Measurements from ENCODE around the gene SGMS1.
A peak's percentile ranks its signal among the peaks of the same experiment; 100 is the strongest.
"Not testable (repeated sequence)": the region's sequence is repeated elsewhere in the genome, so short reads cannot be mapped to it uniquely, and the experiment has no call there.

The SGMS1 gene

DNA sequence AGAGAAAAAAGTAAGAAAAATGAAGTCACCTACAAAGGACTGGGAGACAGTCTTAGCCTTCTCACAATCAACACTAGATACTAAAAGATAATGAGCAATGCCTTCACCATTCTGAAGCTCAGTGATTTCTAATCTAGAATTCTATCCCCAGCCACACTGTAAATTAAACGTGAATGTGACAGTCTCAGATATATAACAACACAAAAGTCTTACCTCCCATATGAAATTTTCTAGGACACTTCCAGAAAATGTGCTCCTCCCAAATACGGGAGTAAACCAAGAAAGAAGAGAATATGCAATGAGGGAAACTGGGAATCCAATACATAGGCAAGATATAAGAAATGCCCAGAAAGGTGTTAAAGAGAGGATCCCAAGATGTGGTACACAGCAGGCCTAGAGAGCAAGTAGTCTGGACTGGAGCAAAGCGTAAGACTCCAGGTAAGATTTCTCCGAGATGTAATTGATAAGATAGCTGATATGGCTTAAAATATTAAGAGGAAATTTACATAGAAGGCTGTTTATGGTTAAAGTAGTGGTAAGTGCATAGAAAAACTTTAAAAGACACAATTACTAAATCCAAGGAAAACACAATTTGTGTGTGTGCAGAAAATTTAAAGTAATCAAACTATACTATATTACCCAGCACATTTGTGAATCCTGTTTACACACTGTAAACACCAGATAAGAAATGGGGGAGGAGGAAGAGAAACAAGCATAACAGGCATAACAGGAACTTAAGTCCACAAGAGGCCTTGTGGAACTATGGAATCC is 44.1 kb downstream of the SGMS1 start:
- DNase-seq = no peak

DNA sequence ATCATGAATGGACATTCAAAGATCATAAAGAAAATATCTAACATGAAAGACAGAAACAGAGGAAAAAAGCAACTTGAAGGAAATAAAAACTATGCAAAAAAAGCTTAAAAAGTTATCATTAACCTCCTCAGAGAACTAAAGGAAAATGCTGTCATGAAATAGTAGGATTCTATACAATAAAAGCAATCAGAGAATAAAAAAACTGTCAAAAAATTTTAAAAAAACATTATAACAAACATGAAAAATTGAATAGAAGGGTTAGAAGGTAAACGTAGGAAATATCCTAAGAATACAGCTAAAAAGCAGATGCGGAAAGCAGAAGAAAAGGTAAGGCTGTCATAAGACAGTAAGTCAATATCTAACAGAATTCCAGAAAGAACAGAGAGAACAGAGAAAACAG is 44.8 kb downstream of the SGMS1 start:
- DNase-seq = no peak

DNA sequence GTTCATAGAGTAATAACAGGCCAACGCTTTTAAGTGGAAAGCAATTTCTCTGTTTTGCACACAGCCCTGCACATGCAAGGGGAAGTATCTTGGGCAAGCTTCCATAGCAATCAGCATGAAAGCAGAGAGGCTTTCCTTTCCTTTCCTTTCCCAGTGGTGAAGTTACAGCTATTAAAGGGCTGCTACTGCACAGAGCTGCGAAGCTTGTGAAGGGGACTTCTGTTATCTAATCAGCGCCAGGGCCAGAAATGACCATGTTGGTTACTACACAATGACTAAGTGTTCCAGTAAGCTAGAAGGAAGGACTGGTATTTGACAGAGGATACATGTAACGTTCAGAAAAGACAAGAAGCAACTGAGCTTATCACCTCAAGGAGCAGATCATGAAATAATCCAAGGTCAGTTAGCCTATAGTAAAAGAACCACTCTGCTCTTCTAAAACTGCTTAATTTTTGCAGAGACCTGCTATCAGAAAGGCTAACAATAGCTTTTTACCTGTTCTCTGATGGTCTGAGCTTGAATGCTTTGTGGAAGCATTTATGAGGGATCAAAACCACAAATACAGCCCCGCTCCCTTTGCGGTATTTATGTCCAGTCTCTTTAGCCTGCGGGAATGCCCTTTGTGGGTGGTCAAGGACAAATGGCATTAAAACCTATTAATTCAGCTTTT is 45.9 kb downstream of the SGMS1 start:
- DNase-seq = peak; percentile 60

DNA sequence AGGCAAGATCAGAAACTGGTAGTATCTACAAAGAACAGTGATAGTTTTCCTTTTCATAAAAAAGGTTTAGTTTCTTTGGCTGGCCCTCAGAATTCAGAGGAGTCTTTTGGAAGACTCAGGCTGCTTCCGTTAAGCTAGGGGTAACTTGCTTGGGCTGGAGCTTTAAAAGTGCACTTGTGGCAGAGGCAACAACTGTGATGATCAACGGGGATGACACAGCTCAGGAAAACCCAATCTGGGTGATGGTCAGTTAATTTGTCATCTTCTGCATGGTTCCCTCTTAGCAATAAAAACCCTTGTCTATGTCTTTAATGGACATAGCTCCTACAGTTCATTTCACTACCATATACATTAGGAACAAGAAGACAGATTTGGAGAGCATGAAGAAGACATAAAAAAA is 46.7 kb downstream of the SGMS1 start:
- no peak for DNase-seq

DNA sequence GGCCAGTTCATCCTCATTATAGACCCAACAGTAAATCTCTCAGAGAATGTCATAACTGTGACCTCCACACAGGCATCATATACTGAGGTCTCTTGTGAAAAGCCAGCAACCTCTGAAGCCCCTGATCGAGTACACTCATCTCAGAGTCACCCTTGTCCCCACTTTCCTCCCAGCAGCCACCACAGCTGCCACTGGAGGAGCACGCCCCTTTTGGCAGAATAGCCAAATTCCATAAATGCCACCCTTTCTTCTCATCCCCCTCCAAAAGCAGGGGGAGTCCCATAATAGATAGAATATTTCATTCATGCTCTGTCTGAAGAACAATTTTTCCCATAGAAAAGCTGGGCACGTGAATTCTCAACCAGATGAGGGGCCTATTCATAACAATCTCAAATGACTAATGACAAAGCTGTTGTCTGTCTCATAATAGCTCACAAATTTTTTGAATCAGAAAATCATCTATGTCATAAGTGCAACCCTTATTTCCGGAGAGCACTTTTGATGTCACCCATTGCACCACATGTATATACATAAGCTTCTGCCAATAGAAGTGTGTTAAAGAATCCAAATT is 47.4 kb downstream of the SGMS1 start:
- peak; percentile 88 for DNase-seq

DNA sequence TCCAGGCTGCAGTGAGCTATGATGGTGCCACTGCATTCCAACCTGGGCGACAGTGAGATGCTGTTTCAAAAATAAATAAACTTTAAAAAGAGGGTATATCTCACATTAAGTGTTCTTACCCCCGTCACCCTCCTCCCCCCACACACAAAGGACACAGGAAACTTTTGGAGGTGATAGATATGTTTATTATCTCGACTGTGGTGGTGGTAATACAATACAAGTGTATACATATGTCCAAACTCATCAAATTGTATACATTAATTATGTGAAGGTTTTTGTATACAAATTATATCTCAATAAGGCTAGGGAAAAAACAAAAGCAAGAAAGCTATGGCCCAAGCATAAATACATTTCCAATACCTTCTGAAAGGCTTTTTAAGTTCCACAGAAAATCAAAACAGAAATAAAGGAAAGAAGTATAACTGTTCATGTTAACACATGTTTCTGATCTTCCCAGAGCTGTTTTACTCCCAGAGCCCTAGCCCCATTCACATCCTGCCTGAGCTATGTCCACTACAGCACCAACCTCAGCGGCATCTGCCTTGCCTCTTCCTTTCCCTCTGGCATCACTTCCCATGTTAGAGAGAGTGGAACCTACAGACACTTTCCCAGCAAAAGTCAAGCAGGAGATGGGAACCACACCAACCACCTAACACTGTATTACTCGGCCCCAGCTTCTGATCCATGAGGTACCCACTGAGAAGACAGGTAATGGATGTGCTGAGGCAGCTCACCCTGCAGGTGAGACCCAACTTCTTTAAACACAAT is 48.1 kb downstream of the SGMS1 start:
- no peak for DNase-seq

DNA sequence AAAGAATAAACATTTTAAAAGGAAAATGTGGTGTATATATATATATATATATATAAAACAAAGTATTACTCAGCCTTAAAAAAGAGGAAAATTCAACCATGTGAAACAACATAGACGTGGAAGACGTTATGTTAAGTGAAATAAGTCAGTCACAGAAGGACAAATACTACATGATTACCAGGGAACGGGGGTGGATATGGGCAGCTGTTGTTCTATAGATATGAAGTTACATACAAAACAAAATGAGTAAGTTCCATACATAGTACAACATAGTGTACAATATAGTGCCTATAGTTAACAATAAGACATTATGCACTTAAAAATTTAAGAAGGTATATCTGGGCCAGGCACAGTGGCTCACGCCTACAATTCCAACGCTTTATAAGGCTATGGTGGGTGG is 48.8 kb downstream of the SGMS1 start:
- no peak for DNase-seq

DNA sequence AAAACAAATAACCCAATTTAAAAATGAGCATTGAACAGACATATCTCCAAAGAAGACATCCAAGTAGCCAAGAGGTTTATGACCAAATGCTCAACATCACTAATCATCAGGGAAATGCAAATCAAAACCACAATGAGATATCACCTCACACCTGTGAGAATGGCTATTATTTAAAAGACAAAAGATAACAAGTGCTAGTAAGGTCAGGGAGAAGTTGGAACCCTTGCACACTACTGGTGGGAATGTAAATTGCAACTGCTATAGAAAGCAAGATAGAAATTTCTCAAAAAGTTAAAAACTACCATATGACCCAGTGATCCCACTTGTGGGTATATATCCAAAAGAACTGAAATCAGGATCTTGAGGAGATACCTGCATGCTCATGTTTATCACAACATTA is 49.5 kb downstream of the SGMS1 start:
- DNase-seq = no peak

DNA sequence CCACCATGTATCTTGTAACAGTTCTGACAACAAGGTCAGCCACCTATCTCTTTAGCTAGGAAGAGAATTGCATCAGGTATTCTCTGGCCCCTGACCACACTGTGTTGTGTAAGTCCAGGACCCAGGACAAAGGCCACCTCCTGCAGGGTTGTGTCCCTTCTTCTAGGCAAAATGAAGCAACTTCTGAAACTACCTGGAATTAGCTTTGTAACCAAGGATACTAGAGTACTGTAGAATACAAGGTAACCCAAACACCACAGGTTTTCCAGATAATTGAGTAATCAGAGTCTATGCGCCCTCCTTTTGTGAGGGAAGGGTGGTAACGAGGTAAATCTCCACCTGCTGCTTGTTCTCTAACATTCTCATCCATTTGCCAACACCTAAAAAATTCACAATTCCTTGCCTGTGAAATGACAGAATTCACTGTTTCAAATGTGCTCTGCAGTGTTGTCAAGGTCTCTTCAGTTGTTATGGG is 51.7 kb downstream of the SGMS1 start:
- DNase-seq = no peak

DNA sequence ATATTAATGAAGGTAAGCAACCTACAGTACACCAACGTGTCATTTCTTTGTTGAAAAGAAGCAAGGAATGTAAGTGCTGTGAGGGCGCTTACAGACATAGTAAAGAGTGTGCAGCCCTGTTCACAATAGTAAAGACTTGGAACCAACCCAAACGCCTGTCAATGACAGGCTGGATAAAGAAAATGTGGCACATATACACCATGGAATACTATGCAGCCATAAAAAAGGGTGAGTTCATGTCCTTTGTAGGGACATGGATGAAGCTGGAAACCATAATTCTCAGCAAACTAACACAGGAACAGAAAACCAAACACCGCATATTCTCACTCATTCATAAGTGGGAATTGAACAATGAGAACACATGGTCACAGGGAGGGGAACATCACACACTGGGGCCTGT is 55.0 kb downstream of the SGMS1 start:
- not testable (repeated sequence) for DNase-seq

DNA sequence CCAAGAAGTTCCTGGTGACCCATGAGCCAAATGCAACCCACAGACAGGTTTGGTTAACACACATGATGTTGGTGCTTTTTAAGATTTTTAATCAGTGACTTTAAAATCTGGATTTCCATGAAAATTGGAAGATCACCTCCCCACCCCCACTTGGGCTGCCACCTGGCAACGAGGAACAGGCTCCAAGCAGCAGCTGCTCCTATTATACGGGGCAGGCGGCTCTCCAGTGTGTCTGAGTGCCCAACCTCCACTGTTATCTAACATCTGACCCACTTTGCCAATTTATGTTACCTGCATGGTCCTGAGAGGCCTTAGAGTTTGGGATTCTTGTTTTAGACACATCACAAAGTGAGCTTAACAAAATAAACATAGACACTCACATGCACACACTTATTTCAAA is 56.4 kb downstream of the SGMS1 start:
- DNase-seq = peak; percentile 31

DNA sequence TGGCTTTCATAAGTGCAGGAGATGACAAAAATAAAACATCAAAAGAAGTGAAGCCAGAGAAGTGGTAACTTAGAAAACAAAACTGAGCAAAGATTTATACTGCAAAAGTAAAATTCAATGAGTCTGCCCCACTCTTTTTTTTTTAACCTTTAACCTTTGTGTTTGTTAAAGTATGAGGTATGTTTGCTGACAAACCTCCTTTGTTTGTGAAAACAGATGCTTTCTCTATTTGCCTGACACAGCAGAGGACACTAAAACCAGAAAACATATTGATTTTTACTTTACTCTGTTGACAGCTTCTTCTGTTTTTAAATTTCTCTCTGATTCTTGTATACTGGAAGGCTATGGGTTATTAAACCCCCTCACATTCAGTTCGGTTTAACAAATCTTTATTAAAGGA is 57.6 kb downstream of the SGMS1 start:
- DNase-seq = no peak

DNA sequence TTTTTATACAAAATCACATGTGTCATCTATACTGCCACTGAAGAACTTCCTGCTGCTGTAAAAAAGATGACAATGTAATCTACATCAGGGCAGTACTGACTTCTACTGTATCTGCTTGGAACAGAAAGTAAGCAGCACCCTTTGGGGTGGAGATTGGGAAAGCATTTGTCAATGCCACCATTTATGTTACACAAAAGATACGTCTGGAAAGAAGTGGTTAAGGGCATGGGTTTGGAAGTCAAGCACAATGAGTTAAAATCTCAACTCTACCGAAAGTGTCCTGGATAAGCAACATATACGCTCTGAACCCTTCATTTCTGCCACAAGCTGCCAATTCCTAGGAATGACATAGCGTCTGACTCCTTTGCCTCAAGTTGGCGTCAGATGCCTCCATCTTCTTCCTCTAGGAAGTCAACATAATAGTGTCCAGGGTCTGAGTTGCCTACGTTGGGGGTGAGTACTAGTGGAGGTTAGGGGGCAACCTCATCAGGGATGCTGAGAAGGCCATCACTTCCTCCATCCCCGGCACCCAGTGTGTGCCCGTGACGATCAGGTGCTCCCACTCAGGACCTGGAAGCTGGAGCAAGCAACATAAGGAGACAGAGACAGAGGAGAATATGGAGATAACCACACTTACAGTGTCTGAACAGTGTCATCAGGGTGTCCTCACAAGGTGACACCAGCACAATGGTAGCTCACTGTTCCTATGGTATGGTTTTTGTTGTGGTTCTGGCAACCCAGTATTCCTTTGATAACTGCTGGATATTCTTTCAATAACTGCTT is 58.3 kb downstream of the SGMS1 start:
- DNase-seq = no peak

DNA sequence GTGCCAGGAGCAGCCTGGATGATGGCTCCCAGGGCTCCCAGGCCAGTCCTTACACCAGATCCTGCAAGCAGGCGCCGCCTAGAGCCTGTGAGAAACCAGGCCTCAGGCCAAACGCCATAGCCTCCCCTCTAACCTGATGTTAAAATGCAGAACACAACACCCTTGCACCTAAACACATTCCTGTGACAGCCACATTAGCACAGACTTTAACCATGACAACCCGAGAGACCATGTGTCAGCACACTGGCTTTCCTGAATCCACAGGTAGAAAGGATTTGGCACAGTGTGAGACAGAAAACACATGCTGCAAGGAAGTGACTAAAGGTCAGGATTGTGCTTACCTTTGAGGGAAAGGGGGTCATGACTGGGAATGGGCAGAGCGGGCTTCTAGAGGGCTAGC is 59.9 kb downstream of the SGMS1 start:
- no peak for DNase-seq

DNA sequence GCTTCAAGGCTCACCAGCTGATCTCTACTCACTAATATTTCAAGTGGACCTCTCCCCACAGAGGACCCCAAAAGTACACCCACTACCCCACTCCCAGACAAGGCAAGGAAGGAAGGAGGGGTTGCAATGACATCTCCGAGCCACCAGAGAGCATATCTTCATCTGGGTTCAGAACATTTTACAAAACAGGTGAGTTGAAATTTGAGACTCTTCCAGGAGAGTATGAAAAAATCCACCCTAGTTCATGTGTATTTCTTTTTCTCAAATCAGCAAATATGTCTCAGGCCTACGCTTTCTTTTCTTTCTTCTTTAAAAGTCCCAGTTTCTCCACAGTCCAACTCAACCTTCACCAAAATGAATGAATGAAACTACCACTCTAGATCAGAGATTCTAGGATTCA is 61.9 kb downstream of the SGMS1 start:
- peak; percentile 54 for DNase-seq

DNA sequence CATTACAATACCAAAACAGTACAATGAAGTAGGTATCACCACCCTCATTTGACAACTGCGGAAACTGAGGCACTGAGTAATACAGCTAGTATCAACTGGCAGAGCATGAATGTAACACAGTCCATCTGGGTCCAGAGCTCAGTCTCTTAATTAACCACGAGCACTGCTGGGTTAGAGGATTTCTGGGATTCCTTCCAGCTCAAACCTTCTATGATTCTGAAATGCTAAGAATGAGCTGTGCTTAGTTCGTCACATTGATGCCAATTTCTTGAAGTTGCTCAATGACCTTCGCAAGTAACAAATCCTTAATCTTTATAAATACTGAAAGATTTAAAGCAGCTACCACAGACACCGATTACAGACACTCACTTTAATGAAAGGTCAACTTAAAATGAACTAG is 62.5 kb downstream of the SGMS1 start:
- DNase-seq = peak; percentile 72

DNA sequence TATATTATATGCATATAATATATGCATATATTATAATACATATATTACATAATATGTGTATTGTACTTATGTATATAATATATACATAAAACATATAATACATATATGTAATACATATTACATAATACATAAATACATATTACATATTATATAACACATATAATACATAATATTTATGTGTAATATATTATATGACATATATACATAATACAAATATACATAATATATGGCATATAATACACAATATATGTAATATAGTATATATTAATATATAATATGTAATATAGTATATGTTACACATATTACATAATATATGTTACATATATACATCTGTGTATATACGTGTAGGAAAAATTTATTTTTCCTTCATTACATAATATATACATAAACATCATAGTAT is 63.4 kb downstream of the SGMS1 start:
- no peak for DNase-seq

DNA sequence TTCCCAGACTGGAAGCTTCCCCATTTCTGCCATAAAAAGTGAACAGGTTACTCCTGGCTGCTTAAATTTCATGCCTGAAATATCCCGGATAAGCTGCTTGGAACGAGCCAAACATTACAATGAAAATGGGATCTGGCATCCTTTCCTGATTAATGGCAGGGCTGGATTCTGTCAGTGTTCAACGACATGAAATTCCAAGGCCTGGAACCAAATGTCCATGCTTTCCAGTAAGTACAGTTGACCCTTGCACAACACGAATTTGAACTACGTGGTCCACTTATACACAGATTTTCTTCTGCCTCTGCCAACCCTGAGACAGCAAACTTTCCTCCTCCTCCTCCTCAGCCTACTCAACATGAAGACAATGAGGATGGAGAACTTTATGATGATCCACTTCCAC is 65.4 kb downstream of the SGMS1 start:
- DNase-seq = no peak

DNA sequence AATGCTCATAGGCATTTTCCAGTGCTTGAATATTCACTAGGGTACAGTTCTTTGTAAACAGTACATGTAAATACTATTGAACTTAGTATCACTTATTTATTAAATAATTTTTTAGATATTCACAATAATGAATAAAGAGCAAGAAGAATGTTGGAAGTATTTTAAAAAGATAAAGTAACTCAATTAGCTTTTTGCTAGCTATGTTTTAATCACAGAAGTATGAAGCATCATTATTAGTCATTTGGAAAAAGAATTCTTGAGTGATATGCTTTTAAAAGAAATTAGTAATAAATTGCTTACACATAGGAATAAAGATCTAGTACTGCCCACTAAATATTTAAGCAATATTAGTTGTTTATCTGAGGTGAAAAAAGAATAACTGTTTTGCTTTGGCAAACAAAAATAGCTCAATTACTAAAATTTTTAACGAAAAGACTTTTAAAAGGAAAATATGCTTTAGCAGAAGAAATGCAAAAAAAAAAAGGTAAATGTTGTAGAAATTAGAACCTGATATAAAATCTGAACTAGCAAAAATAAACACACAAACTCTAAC is 66.5 kb downstream of the SGMS1 start:
- no peak for DNase-seq

DNA sequence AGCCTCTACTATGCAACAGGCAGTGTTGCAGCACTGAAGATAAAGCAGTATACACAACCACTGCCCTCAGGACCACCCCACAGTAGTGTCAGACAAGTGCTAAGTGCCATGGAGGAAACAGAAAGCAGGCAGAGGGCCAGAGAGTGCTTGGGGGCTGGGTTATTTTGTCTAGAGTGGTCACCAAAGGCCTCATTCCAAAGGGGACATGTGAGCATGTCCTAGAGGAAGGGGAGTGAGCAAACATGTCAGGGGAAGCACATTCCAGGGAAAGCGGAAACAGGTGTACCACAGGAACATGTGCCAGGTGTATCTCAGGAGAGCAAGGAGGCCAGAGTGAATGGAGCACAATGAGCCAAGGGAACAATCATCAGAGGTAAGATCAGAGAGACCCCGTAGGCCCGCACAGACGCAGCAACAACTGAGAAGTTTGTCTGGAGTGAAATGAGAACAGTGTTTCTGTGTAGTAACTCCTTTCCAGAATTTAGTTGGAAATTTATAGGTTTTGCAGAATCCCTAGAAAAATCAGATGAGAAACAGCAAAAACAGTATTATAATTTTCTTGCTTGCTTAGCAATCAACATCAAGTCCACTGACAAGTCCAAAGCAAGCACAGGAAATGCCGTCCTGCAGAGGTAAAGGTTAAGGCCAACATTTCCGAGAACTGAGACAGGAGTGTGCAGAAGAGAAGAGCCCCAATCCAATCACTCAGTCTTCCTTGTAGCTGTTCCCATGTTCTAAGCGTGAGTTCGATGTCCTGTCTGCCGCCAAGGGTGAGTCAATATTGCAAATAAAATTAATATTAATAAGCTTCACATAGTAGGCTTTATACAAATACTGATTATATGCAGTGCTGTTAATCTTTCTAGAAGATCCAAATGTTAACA is 67.3 kb downstream of the SGMS1 start:
- no peak for DNase-seq

DNA sequence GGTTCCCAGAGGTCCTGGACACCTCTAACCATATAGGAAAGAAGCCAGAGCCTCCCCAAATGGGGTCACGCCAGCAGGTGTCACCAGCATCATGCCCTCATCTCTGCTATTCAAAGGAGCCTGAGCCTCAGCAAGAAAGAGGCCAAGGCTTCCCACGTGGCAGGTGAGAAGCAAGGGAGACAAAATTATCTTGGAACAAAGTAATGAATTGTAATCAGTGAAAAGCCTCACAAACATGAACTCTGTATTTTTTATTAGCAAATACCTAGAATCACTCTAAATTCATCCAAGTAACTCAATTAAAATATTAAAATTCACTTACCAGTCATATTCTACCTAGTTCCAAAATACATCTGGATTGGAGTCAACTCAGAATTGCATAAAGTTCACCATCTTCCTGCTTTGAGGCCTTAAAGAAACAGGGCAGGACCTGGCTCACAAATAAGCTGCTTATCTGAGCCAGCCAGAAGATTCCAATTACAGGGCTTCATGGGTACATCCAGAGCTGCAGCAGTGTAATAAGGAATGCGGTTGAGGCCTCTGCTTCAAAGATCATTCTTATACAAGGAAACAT is 68.7 kb downstream of the SGMS1 start:
- peak; percentile 16 for DNase-seq

Measured in midbrain (tissue), 1 donor.